HCT116 (cell line): ENCODE measurements around the gene GARNL3. TPM values are rescaled to one million over a fixed set of nuclear protein-coding genes. Genes with fewer than 3 reads are reported as not detected.

Experiments used
- ATAC-seq: fragments of 200-7000 bp; cut with Tn5 transposase; 2 replicates; pipeline ENCODE4 v1.9.1; 2020; ENCODE audit warnings: mild to moderate bottlenecking, moderate library complexity
- BruUV-seq: library from RNA; stranded (reverse); fragments of 400-500 nt; replicated peaks from 2 replicates; lab custom pipeline; 2021; lab: Mats Ljungman, UMichigan
- CTCF ChIA-PET: fragments of 300-600 bp; sonication (Branson Sonifier 250); formaldehyde crosslinking; loops from one replicate; lab custom pipeline; 2021; ENCODE audit warnings: antibody characterized with exemption; lab: Charles Lee
- POLR2A ChIA-PET: fragments of 300-600, 350-600 bp; sonication (Branson Sonifier 250); formaldehyde crosslinking; loops from one replicate; lab custom pipeline; 2021; ENCODE audit warnings: antibody characterized with exemption; lab: Charles Lee
- RAD21 ChIA-PET, 2 experiments: fragments of 300-600 bp; sonication (Branson Sonifier 250); formaldehyde crosslinking; loops; one replicate each; lab custom pipeline; 2023; ENCODE audit warnings: low total read pairs in 2 of 2; ENCODE audit not compliant: uncharacterized antibody in 2 of 2, unreplicated experiment in 2 of 2, low non-redundant PET in 1 of 2; lab: Charles Lee
- DNase-seq: peaks from one replicate; pipeline ENCODE4 v3.0.0-alpha.2; 2010; ENCODE audit warnings: low read depth, low spot score
- H2AFZ ChIP-seq: fragments of 200-600 bp; shearing (Covaris generic), sonication (generic); 2 replicates; pipeline ENCODE4 v1.6.1; 2017; ENCODE audit warnings: low read depth, mixed run types, mixed read lengths, antibody characterized with exemption, low read length; ENCODE audit not compliant: poor library complexity, severe bottlenecking
- H3K27ac ChIP-seq: 2 replicates; pipeline ENCODE4 v1.5.1; 2012; ENCODE audit warnings: low read depth, low read length
- H3K27me3 ChIP-seq: fragments of 200-600 bp; sonication (generic); 2 replicates; pipeline ENCODE4 v1.6.1; 2016; ENCODE audit warnings: mixed run types, low read length, mixed read lengths; ENCODE audit not compliant: insufficient read depth
- H3K36me3 ChIP-seq, 2 experiments: fragments of 200-500 bp in 1 of 2; fragments of 200-600 bp in 1 of 2; sonication (Bioruptor generic) in 1 of 2; sonication (generic) in 1 of 2; 2 replicates each; pipeline versions ENCODE4 v1.5.1 to v1.6.1; 2014 to 2016; ENCODE audit warnings: low read length in 2 of 2, inconsistent platforms in 1 of 2, mixed read lengths in 1 of 2, mixed run types in 1 of 2; ENCODE audit not compliant: insufficient read depth in 2 of 2, control insufficient read depth in 1 of 2
- H3K4me1 ChIP-seq, 2 experiments: fragments of 200-600 bp in 1 of 2; sonication (generic) in 1 of 2; 2 replicates each; pipeline versions ENCODE4 v1.5.1 to v1.6.1; 2012 to 2017; ENCODE audit warnings: low read length in 2 of 2, inconsistent platforms in 1 of 2, mild to moderate bottlenecking in 1 of 2, mixed read lengths in 1 of 2, mixed run types in 1 of 2, moderate library complexity in 1 of 2; ENCODE audit not compliant: insufficient read depth in 2 of 2, control insufficient read depth in 1 of 2
- H3K4me2 ChIP-seq: fragments of 200-600 bp; sonication (generic); 2 replicates; pipeline ENCODE4 v1.6.1; 2017; ENCODE audit warnings: mixed run types, low read length, mixed read lengths
- H3K4me3 ChIP-seq, 2 experiments: fragments of 200-600 bp in 1 of 2; sonication (generic) in 1 of 2; replicated peaks in 1 of 2; 2 replicates each; pipeline ENCODE4 v1.5.1; 2011 to 2016; ENCODE audit warnings: low read length in 2 of 2, control low read depth in 1 of 2, low read depth in 1 of 2, mild to moderate bottlenecking in 1 of 2, mixed read lengths in 1 of 2, mixed run types in 1 of 2
- H3K79me2 ChIP-seq: fragments of 200-600 bp; sonication (generic); 2 replicates; pipeline ENCODE4 v1.6.1; 2017; ENCODE audit warnings: mild to moderate bottlenecking, mixed run types, low read length, moderate library complexity, mixed read lengths; ENCODE audit not compliant: insufficient read depth
- H3K9ac ChIP-seq: fragments of 200-600 bp; sonication (generic); 2 replicates; pipeline ENCODE4 v1.6.1; 2016; ENCODE audit warnings: low read length, mixed read lengths
- H3K9me2 ChIP-seq: fragments of 200-600 bp; sonication (generic), shearing (Covaris generic); 2 replicates; pipeline ENCODE4 v1.6.1; 2017; ENCODE audit warnings: mixed run types, mild to moderate bottlenecking, moderate library complexity; ENCODE audit not compliant: insufficient read depth
- H3K9me3 ChIP-seq, 2 experiments: fragments of 200-500 bp in 1 of 2; fragments of 200-600 bp in 1 of 2; sonication (Bioruptor generic) in 1 of 2; sonication (generic) in 1 of 2; 2 replicates each; pipeline ENCODE4 v1.6.1; 2014 to 2017; ENCODE audit warnings: low read length in 2 of 2, mixed read lengths in 2 of 2, inconsistent platforms in 1 of 2, low read depth in 1 of 2, mild to moderate bottlenecking in 1 of 2, mixed run types in 1 of 2, moderate library complexity in 1 of 2; ENCODE audit not compliant: control insufficient read depth in 1 of 2, insufficient read depth in 1 of 2
- H4K20me1 ChIP-seq: fragments of 200-600 bp; sonication (generic), shearing (Covaris generic); 2 replicates; pipeline ENCODE4 v1.6.1; 2017; ENCODE audit warnings: mixed run types, mild to moderate bottlenecking, moderate library complexity; ENCODE audit not compliant: insufficient read depth
- CEBPB ChIP-seq: IDR thresholded peaks from 2 replicates; pipeline ENCODE4 v1.6.1; 2012; ENCODE audit warnings: low read depth
- EGR1 ChIP-seq: IDR thresholded peaks from 2 replicates; pipeline ENCODE4 v1.6.1; 2012; ENCODE audit warnings: low read depth
- ELF1 ChIP-seq: IDR thresholded peaks from 2 replicates; pipeline ENCODE4 v1.6.1; 2012; ENCODE audit warnings: low read depth, borderline replicate concordance
- EZH2phosphoT487 ChIP-seq: fragments of 200-600 bp; IDR thresholded peaks from 2 replicates; pipeline ENCODE4 v1.6.1; 2018; ENCODE audit warnings: antibody characterized with exemption, borderline replicate concordance
- FOSL1 ChIP-seq: IDR thresholded peaks from 2 replicates; pipeline ENCODE4 v1.6.1; 2012; ENCODE audit warnings: low read depth
- JUND ChIP-seq: IDR thresholded peaks from 2 replicates; pipeline ENCODE4 v1.6.1; 2012
- RAD21 ChIP-seq: IDR thresholded peaks from 2 replicates; pipeline ENCODE4 v1.6.1; 2012; ENCODE audit warnings: low read depth, mild to moderate bottlenecking
- SP1 ChIP-seq: IDR thresholded peaks from 2 replicates; pipeline ENCODE4 v1.6.1; 2012; ENCODE audit warnings: low read depth
- ZFX ChIP-seq: fragments of 450-650 bp; IDR thresholded peaks from 2 replicates; pipeline ENCODE4 v1.6.1; 2017
- ZNF274 ChIP-seq: fragments of 200-500 bp; sonication (Bioruptor generic); IDR thresholded peaks from 2 replicates; pipeline ENCODE4 v1.6.1; 2014; ENCODE audit warnings: mild to moderate bottlenecking, low read depth, low read length, inconsistent platforms
- intact Hi-C: fragments of 100-400 bp; cut with micrococcal nuclease; formaldehyde crosslinking; loops from 2 replicates; pipeline ENCODE4 v1.10.0; 2022
- total RNA-seq: library from RNA; stranded (reverse); gene quantifications from one replicate; pipeline ENCODE4 v1.2.1, GENCODE V29; 2021; ENCODE audit not compliant: unreplicated experiment
- TF ChIP-seq, protein P1 (sequence below): IDR thresholded peaks from 2 replicates; pipeline ENCODE4 v1.6.1; 2012

The GARNL3 gene
- total RNA-seq, 1 experiment from 2014 or later, result 8.8 TPM

DNA sequence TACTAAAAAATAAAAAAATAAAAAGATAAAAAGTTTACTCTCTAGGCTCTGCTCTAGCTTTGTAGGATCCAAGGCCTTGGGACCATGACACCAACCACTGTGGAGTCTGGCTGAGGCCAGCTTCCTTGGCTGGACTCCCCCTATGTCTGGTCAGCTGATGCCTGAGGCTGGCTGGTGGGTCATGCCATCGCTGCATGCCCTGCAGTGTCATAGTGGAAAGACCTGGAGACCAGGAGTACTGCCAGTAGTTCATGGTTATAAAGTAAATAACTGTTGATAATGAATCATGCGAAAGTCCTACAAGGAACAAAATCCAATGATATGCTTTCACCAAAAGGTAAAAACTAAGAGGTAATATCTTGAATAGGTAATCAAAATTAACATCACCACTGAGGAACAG, 43.2 kb downstream of the GARNL3 start:
- H3K27ac ChIP-seq, result no peak overlapping the region
- no peak overlapping the region for H3K9ac ChIP-seq
- H4K20me1 ChIP-seq, result no peaks in the 10 kb centered on the region
- no peak overlapping the region for H3K4me3 ChIP-seq
- H3K9me3 ChIP-seq, result no peaks in the 10 kb centered on the region
- TF ChIP-seq FOSL1 (no peak), JUND (no peak), EZH2phosphoT487 (no peak), SP1 (no peak), ZNF274 (no peak), ZFX (no peak), EGR1 (no peak), ELF1 (no peak), RAD21 (no peak)
- TF ChIP-seq, protein P1, sequence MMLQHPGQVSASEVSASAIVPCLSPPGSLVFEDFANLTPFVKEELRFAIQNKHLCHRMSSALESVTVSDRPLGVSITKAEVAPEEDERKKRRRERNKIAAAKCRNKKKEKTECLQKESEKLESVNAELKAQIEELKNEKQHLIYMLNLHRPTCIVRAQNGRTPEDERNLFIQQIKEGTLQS, result no peak
- TF ChIP-seq, all 23 proteins: peak for 0
- no peak overlapping the region for H3K4me2 ChIP-seq
- H3K36me3 ChIP-seq, result no peaks in the 10 kb centered on the region
- RAD21 ChIA-PET, result no interaction called here
- no peaks in the 10 kb centered on the region for H3K4me1 ChIP-seq
- CTCF ChIA-PET, result no interaction called here
- no peak for ATAC-seq
- DNase-seq, result no peak
- BruUV-seq, result no TSS peak
- intact Hi-C loops, result no loop called here
- POLR2A ChIA-PET, result no interaction called here
- no peaks in the 10 kb centered on the region for H3K27me3 ChIP-seq
- H3K79me2 ChIP-seq, result no peaks in the 10 kb centered on the region
- H2AFZ ChIP-seq, result no peak overlapping the region
- H3K9me2 ChIP-seq, result no peaks in the 10 kb centered on the region

DNA sequence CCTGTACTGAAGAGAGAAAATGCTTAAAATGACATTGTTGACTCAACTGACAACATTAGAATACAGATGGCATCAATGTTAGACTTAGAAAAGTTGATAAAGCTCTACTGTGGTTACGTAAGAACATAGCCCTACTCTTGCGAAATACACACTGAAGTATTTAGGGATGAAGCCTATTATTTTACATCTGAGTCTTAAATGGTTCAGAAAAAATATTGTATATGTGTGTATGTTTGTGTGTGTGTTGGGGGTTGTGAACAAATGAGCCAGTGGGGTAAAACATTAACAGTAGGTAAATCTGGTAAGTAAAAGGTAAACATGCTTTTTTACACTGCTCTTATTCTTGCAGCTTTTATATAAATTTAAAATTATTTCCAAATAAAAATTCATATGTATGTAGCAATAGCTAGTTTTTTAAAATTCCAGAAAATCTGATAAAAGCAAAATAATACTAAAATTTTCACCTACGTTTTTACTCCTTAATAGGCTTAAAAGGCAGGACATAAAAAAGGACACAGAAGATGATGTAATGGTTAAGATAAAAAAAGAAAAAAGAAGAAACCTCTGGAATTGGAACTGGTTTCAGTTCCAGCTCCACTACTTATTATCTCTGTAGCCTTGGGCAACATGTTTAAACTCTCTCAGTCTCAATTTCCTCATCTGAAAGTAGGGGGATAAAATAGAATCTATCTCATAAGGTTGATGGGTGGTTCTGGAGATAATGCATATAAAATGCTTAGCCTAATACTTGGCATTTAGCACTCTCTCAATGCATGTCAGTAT, 44.3 kb downstream of the GARNL3 start:
- Histone ChIP-seq H4K20me1 (no peaks in the 10 kb centered on the region), H3K27ac (no peak overlapping the region), H3K27me3 (no peaks in the 10 kb centered on the region), H3K4me3 (no peak overlapping the region), H2AFZ (no peak overlapping the region), H3K79me2 (no peaks in the 10 kb centered on the region)
- intact Hi-C loops, result no loop called here
- no TSS peak for BruUV-seq
- no peak for DNase-seq
- RAD21 ChIA-PET, result no interaction called here
- TF ChIP-seq CEBPB, result peak; percentile 56; the same call in 1 of the 2 replicates
- TF ChIP-seq, protein P1, result no peak
- TF ChIP-seq, all 23 proteins: peak for 1
- Histone ChIP-seq H3K4me1 (no peaks in the 10 kb centered on the region), H3K9ac (no peak overlapping the region), H3K36me3 (no peaks in the 10 kb centered on the region), H3K9me2 (no peaks in the 10 kb centered on the region), H3K4me2 (no peak overlapping the region), H3K9me3 (no peaks in the 10 kb centered on the region)
- ATAC-seq, result no peak
- CTCF ChIA-PET, result no interaction called here
- POLR2A ChIA-PET, result no interaction called here
